T-helper 17 cell (primary cell): ENCODE data around the gene GNAZ. TPM values are rescaled to one million over a fixed set of nuclear protein-coding genes. Genes with fewer than 3 reads are reported as not detected.
"Not testable (repeated sequence)": the region's sequence is repeated elsewhere in the genome, so short reads cannot be mapped to it uniquely, and the experiment has no call there.

Experiments used
- ATAC-seq: fragments of 150-1000 bp; cut with Tn5 transposase; 2 replicates; pipeline ENCODE4 v1.10.0; 2021; ENCODE audit warnings: mild to moderate bottlenecking, moderate library complexity
- DNase-seq, 3 donors: peaks; one replicate each; pipeline versions ENCODE4 v3.0.0 to v3.0.0-alpha.2; 2020 to 2021
- H3K9me3 ChIP-seq: one replicate; pipeline ENCODE4 v1.7.0; 2013; ENCODE audit warnings: low read length, mild to moderate bottlenecking; ENCODE audit not compliant: control insufficient read depth, poor library complexity, severe bottlenecking
- H3K27ac Mint-ChIP-seq: one replicate; pipeline ENCODE4 v1.8.0; 2022; ENCODE audit warnings: mild to moderate bottlenecking, moderate library complexity, mixed read lengths
- H3K27me3 Mint-ChIP-seq: one replicate; pipeline ENCODE4 v1.8.0; 2022; ENCODE audit warnings: mixed read lengths
- H3K36me3 Mint-ChIP-seq: one replicate; pipeline ENCODE4 v1.8.0; 2022; ENCODE audit warnings: low read depth, mixed read lengths
- H3K4me1 Mint-ChIP-seq: one replicate; pipeline ENCODE4 v1.8.0; 2022; ENCODE audit warnings: mild to moderate bottlenecking, mixed read lengths
- H3K4me3 Mint-ChIP-seq: one replicate; pipeline ENCODE4 v1.8.0; 2022; ENCODE audit warnings: mild to moderate bottlenecking, moderate library complexity, mixed read lengths
- total RNA-seq, 4 donors: library from RNA in 2 of 4; stranded (reverse) in 2 of 4; gene quantifications; one replicate each; pipeline ENCODE4 v1.2.3 and lab custom pipeline; 2022 to 2026

GNAZ gene
- total RNA-seq, 2 donors from 2014 or later: 1.4 to 44.1 TPM

GRCh38 chr22:23034621-23035556, 35.4 kb upstream of the GNAZ start:
- Mint-ChIP-seq H3K27ac (no peak overlapping the region), H3K36me3 (peaks cover 2% of the 10 kb centered on the region), H3K4me1 (peaks cover 6% of the 10 kb centered on the region), H3K27me3 (peaks cover 60% of the 10 kb centered on the region), H3K4me3 (no peak overlapping the region)
- DNase-seq (no peak), ATAC-seq (no peak)
- no peaks in the 10 kb centered on the region for H3K9me3 ChIP-seq

GRCh38 chr22:23035557-23036277, 34.6 kb upstream of the GNAZ start:
- DNase-seq: no peak
- Mint-ChIP-seq H3K4me1 (peaks cover 6% of the 10 kb centered on the region), H3K27ac (no peak overlapping the region), H3K4me3 (no peak overlapping the region), H3K27me3 (peaks cover 66% of the 10 kb centered on the region), H3K36me3 (peaks cover 2% of the 10 kb centered on the region)
- ATAC-seq: no peak
- H3K9me3 ChIP-seq: no peaks in the 10 kb centered on the region

GRCh38 chr22:23036684-23037428, 33.5 kb upstream of the GNAZ start:
- no peak for DNase-seq
- ATAC-seq: no peak
- H3K4me1 Mint-ChIP-seq: peaks cover 6% of the 10 kb centered on the region
- peaks cover 71% of the 10 kb centered on the region for H3K27me3 Mint-ChIP-seq
- peaks cover 2% of the 10 kb centered on the region for H3K36me3 Mint-ChIP-seq
- no peaks in the 10 kb centered on the region for H3K9me3 ChIP-seq
- H3K4me3 Mint-ChIP-seq: no peak overlapping the region
- no peak overlapping the region for H3K27ac Mint-ChIP-seq

- no peaks in the 10 kb centered on the region for H3K9me3 ChIP-seq
- Mint-ChIP-seq H3K36me3 (peaks cover 2% of the 10 kb centered on the region), H3K27me3 (peaks cover 73% of the 10 kb centered on the region), H3K27ac (no peak overlapping the region), H3K4me1 (peaks cover 6% of the 10 kb centered on the region), H3K4me3 (no peak overlapping the region)
- ATAC-seq (no peak), DNase-seq (no peak)
These were observed 32.6 kb upstream of the GNAZ start for GRCh38 chr22:23037429-23038333.

DNA sequence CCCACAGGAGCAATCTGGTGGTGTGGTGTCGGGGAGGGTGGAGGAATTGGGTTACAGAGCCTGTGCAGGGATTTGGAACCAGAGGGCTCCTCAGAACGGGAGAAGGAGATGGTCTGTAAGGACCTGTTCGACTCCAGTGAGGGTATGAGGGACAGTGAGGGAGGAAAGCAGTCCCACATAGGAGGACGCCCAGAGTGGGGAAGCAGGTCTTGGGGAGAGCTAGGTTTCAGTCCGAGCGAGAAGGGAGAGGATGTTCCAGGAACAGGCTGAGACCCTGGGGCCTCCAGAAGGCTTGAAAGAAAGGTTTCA, 32.0 kb upstream of the GNAZ start:
- no peak overlapping the region for H3K27ac Mint-ChIP-seq
- no peaks in the 10 kb centered on the region for H3K9me3 ChIP-seq
- H3K4me3 Mint-ChIP-seq: no peak overlapping the region
- peaks cover 6% of the 10 kb centered on the region for H3K4me1 Mint-ChIP-seq
- H3K36me3 Mint-ChIP-seq: peaks cover 2% of the 10 kb centered on the region
- H3K27me3 Mint-ChIP-seq: peaks cover 67% of the 10 kb centered on the region
- DNase-seq (no peak), ATAC-seq (no peak)

DNA sequence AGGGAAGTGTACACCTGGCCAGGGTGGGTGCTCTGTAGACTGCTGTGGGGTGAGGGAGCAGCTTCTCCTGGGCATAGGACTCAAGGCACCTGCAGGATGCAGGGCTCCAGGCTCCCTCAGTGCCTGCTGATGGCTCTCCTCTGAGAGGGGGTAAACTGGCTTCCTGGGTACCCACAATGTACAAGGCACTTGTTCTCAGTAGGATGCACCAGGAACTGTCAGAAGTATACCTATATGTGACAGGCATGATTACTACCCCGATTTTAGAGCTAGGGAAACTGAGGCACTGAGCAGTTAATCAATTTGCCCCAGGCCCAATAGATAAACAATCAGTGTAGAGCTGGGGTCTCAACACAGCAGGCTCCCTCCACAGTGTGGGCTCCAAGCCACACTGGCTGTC, 31.4 kb upstream of the GNAZ start:
- ATAC-seq (no peak), DNase-seq (no peak)
- H3K4me3 Mint-ChIP-seq: no peak overlapping the region
- no peaks in the 10 kb centered on the region for H3K9me3 ChIP-seq
- peaks cover 61% of the 10 kb centered on the region for H3K27me3 Mint-ChIP-seq
- H3K36me3 Mint-ChIP-seq: peaks cover 2% of the 10 kb centered on the region
- H3K27ac Mint-ChIP-seq: no peak overlapping the region
- peaks cover 6% of the 10 kb centered on the region for H3K4me1 Mint-ChIP-seq

DNA sequence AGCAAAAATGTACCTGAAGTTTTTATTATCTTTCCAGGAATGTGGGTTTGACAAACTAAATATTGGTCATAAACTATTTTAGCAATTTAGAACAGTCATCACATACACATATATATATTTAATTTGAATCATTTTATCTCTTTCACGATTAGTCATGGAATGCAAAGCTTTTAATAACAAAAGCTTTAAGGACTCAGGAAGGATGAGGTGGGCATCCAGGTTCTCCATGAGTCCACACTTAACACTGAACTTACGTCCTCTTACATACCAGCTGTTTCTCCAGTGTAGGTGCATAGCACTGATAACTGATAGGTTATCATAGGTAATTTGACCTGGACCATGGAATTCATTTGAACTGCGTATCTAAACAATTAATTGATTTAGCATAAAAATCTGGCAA, 28.1 kb upstream of the GNAZ start:
- Mint-ChIP-seq H3K27me3 (peaks cover 48% of the 10 kb centered on the region), H3K4me1 (no peaks in the 10 kb centered on the region), H3K27ac (no peak overlapping the region), H3K4me3 (no peak overlapping the region), H3K36me3 (peaks cover 2% of the 10 kb centered on the region)
- ATAC-seq (no peak), DNase-seq (no peak)
- H3K9me3 ChIP-seq: no peaks in the 10 kb centered on the region

GRCh38 chr22:23044570-23044969, 25.7 kb upstream of the GNAZ start:
- H3K9me3 ChIP-seq: no peaks in the 10 kb centered on the region
- H3K4me3 Mint-ChIP-seq: no peak overlapping the region
- no peak overlapping the region for H3K27ac Mint-ChIP-seq
- ATAC-seq: no peak
- peaks cover 52% of the 10 kb centered on the region for H3K27me3 Mint-ChIP-seq
- no peaks in the 10 kb centered on the region for H3K36me3 Mint-ChIP-seq
- no peak for DNase-seq
- no peaks in the 10 kb centered on the region for H3K4me1 Mint-ChIP-seq

GRCh38 chr22:23045461-23045860, 24.9 kb upstream of the GNAZ start:
- no peaks in the 10 kb centered on the region for H3K36me3 Mint-ChIP-seq

GRCh38 chr22:23047265-23047664, 23.1 kb upstream of the GNAZ start:
- no peaks in the 10 kb centered on the region for H3K9me3 ChIP-seq
- Mint-ChIP-seq H3K4me1 (no peaks in the 10 kb centered on the region), H3K27ac (no peak overlapping the region), H3K36me3 (no peaks in the 10 kb centered on the region), H3K4me3 (no peak overlapping the region), H3K27me3 (peaks cover 46% of the 10 kb centered on the region)
- ATAC-seq: no peak
- DNase-seq: no peak

More at GRCh38 chr22:23045461-23045860, 24.9 kb upstream of the GNAZ start:
- Mint-ChIP-seq H3K4me1 (no peaks in the 10 kb centered on the region), H3K27ac (no peak overlapping the region), H3K4me3 (no peak overlapping the region), H3K27me3 (peaks cover 49% of the 10 kb centered on the region)
- DNase-seq (no peak), ATAC-seq (no peak)
- H3K9me3 ChIP-seq: no peaks in the 10 kb centered on the region

DNA sequence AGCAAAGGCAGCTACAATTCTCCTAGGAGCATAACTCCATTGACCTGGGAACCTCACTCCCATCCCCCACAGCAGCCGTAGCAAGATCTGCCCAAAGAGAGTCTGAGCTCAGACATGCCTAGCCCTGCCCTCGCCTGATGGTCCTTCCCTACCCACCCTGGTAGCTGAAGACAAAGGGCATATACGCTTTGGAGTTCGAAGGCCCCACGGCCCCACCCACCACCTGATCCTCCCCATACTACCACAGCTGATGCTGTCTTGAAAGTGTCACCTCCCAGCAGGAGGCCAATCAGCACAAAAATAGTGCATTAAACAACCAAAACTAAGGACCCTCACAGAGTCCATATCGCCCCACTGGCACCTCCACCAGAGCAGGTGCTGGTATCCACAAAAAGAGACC, 22.6 kb upstream of the GNAZ start:
- H3K27me3 Mint-ChIP-seq: peaks cover 43% of the 10 kb centered on the region
- DNase-seq (no peak), ATAC-seq (no peak)

GRCh38 chr22:23050546-23050945, 19.8 kb upstream of the GNAZ start:
- not testable (repeated sequence) for DNase-seq, ATAC-seq, H3K9me3 ChIP-seq, H3K4me3 Mint-ChIP-seq, H3K27ac Mint-ChIP-seq, H3K4me1 Mint-ChIP-seq, H3K36me3 Mint-ChIP-seq
- H3K27me3 Mint-ChIP-seq: peaks cover 32% of the 10 kb centered on the region

More for the DNA sequence above, 22.6 kb upstream of the GNAZ start:
- H3K36me3 Mint-ChIP-seq: no peaks in the 10 kb centered on the region
- H3K4me1 Mint-ChIP-seq: no peaks in the 10 kb centered on the region
- H3K4me3 Mint-ChIP-seq: no peak overlapping the region
- no peak overlapping the region for H3K27ac Mint-ChIP-seq
- H3K9me3 ChIP-seq: no peaks in the 10 kb centered on the region
